AG09309 (cell line): ENCODE data around the gene PRXL2A.

ENCODE experiments used
- DNase-seq: peaks from one replicate; pipeline ENCODE4 v3.0.0-alpha.2; 2010; ENCODE audit warnings: low read depth
- H3K4me3 ChIP-seq: 2 replicates; pipeline ENCODE4 v1.5.1; 2011; ENCODE audit warnings: mild to moderate bottlenecking, low read depth, low read length, moderate library complexity; ENCODE audit not compliant: control insufficient read depth
- TF ChIP-seq, protein P1 (sequence below): IDR thresholded peaks from 2 replicates; pipeline ENCODE4 v1.5.1; 2011; ENCODE audit warnings: mild to moderate bottlenecking, low read depth, low read length, inconsistent platforms; ENCODE audit not compliant: insufficient read depth, control insufficient read depth; ENCODE audit errors: missing control alignments

PRXL2A gene

DNA sequence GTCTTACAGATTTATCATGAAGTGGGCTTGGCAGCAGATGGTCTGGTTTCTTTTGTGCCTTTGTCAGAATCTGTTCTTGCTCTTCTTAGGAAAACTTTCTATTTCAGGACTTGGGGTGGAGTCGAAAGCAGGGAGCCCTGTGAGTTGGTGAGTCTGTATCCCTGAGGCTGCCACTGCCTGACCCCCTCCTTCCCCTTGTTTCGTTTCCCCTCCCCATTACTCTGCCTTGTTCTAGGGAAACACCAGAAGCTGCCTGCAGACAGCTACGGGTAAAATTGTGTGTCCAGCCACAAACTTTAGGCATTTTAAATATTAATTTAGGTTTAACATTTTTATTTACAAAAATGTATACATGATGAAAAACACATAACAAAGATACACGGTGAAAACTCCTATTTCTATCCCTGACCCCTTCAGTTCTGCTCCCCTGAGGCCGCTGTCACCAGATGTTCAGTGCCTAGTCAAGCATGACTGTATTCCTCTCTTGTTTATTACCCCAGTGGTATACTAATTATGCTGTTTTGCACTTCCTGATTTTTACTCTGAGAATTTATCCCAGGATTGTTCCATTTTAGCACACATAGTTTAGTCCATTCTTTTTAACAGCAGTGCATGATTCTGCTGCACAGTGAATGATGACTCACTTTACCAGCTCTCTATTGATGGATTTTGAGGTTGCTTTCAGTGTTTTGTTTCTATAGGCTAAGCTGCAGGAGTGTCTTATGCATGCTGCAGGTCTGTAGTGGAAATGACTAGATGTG lies 54.8 kb downstream of the PRXL2A start:
- TF ChIP-seq, protein P1, sequence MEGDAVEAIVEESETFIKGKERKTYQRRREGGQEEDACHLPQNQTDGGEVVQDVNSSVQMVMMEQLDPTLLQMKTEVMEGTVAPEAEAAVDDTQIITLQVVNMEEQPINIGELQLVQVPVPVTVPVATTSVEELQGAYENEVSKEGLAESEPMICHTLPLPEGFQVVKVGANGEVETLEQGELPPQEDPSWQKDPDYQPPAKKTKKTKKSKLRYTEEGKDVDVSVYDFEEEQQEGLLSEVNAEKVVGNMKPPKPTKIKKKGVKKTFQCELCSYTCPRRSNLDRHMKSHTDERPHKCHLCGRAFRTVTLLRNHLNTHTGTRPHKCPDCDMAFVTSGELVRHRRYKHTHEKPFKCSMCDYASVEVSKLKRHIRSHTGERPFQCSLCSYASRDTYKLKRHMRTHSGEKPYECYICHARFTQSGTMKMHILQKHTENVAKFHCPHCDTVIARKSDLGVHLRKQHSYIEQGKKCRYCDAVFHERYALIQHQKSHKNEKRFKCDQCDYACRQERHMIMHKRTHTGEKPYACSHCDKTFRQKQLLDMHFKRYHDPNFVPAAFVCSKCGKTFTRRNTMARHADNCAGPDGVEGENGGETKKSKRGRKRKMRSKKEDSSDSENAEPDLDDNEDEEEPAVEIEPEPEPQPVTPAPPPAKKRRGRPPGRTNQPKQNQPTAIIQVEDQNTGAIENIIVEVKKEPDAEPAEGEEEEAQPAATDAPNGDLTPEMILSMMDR: no peak
- H3K4me3 ChIP-seq: no peak overlapping the region

DNA sequence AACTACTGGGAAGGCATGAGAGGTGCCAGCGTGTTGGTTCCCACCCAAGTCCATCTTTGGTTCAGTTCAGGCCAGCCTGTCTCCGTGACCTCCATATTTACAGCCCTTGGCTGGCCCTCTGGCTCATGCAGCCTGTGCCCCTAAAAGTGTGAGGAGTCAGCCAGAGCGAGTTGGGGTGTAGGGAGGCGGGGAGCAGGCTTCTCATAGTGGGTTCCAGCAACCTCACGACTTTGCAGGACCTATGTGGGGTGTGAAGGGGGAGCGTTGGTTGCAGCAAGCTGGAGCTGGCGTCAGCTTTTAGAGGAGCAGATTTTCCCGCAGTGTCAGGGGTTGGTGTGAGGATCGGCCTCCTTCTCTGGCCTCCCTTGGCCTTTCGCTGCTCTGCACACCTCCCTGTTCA lies 55.5 kb downstream of the PRXL2A start:
- DNase-seq: no peak

More for the DNA sequence above, 54.8 kb downstream of the PRXL2A start:
- no peak for DNase-seq

DNA sequence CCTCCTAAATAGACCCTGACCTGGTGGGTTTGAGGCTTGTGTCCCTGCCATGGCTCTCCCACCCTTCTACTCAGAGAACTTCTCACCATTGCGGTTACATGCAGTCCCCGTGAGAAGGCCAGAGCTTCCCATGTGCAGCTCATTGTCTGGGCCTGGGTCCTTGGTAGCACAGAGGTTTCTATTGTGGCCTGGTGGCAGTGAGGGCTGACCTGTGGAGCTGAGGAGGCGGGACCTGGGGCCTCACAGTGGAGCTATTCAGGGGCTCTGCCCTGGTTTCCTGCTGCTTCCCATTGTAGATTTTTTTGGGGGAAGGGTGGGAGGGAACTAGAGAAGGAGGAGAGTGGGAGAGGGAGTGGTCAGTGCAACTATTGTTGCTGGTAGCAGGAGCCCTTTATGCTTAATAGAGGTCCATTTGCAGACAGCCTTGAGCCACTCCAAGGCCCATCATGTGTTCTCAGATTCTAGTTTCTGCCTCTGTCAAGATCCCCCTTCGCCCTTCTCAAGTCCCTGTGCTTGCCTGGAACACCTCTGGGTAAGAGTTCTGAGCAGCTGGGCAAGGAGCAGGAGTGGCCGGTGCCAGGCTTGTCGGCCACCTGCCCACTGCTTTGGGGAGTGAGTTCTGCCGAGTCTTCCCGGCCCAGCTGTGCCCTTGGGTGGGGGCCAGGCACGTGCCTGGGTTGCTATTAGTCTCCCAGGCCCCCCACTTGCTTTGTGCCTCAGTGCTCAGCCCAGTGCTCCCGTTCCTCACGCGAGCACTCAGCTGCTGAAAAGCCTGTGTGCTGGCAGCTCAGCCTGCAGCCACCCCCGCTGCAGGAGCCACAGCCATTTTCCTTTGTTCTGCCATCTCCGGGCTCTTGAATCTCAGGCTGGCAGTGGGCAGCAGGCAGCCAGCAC lies 56.5 kb downstream of the PRXL2A start:
- no peak overlapping the region for H3K4me3 ChIP-seq
- DNase-seq: no peak
- TF ChIP-seq, protein P1: no peak

More for the DNA sequence above, 55.5 kb downstream of the PRXL2A start:
- TF ChIP-seq, protein P1: no peak
- no peak overlapping the region for H3K4me3 ChIP-seq

DNA sequence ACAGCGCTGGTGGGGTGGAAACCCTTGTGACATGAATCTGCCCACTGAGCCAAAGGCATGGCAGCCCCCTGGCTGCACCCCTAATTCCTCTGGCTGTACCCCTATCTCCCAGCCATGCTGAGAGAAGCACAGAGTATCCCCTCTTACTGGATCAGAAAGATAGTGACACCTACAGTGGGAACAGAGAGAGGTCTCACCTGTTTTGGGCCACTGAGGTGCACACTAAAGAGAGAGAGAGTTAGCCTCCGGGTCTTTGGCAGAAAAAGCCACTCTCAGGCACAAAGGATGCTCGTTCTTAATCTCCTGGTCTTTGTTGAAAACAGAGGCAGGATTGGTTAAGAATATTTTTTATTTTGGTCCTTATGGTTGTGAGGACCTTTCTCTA lies 57.1 kb downstream of the PRXL2A start:
- TF ChIP-seq, protein P1: no peak
- DNase-seq: no peak
- no peak overlapping the region for H3K4me3 ChIP-seq

DNA sequence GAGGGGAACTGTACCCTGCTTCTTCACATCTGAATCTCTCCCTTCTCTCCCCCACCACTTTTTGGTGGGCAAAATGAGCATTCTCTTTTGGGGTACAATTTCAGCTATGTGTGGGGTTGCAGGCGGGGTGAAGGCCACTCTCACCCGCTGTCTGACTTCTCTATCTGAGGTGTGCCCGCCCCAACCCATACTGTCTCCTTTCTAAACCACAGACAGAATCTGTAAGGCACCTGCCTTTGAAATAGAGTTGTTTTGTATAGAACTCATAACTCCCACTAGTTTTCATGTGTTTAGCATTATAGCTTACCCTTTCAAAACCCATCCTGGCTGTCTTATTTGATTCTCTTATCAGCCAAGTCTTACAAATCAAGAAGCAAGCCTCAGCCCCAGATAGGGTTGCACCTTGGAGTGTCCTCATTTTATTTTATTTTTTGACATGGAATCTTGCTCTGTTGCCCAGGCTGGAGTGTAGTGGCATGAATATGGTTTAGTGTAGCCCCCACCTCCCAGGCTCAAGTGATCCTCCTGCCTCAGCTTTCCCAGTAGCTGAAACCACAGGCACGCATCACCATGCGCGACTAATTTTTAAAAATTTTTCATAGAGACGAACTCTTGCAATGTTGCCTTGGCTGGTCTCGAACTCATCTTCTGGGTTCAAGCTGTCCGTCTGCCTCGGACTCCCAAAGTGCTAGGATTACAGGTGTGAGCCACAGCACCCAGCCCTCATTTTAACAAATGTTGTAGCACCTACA lies 57.7 kb downstream of the PRXL2A start:
- no peak overlapping the region for H3K4me3 ChIP-seq
- TF ChIP-seq, protein P1: no peak
- DNase-seq: no peak

DNA sequence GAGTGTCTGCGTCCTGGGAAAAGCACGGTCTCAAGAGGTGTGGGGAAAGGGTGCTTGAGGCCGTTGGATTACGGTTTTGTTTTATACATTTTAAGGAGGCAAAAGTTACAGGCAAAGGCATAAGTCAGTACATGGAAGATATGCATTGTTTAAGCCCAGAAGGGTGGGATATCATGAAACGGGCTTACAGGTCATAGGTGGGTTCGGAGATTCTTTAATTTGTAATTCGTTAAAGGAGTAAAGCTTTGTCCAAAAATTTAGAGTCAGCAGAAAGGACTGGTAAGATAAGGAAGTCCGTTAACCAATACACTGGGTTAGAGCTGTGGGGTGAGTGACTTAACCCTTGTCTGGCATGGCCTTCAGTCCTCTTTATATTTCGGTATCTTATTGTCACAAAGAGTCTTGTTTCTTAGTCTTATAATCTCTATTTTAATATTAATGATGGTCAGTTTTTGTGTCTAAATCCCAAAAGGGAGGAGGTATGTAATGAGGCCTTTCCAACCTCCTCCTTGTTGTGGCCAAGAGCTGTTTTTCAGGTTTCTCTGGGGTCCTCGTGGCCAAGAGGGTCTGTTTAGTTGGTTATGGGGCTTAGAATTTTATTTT lies 58.5 kb downstream of the PRXL2A start:
- no peak for DNase-seq
- TF ChIP-seq, protein P1: no peak
- H3K4me3 ChIP-seq: no peak overlapping the region
